AG04450 (cell line): ENCODE data around the gene BNIP2. TPM values are rescaled to one million over a fixed set of nuclear protein-coding genes. Genes with fewer than 3 reads are reported as not detected.

Source experiments
- CTCF ChIA-PET: fragments of 300-600, 350-600 bp; formaldehyde crosslinking; extraction: SDS; loops from one replicate; lab custom pipeline; 2022; ENCODE audit warnings: antibody characterized with exemption, inconsistent platforms; lab: Charles Lee
- POLR2A ChIA-PET: fragments of 350-600 bp; formaldehyde crosslinking; extraction: SDS; loops from one replicate; lab custom pipeline; 2021; ENCODE audit warnings: antibody characterized with exemption, inconsistent platforms; lab: Yijun Ruan, JAX
- DNase-seq: peaks from one replicate; pipeline ENCODE4 v3.0.0-alpha.2; 2011; ENCODE audit warnings: low read depth, low spot score
- H3K27ac ChIP-seq: one replicate; pipeline ENCODE4 v1.5.1; 2012; ENCODE audit warnings: low read depth, low read length, control low read depth
- H3K27me3 ChIP-seq: one replicate; pipeline ENCODE4 v1.6.0; 2012; ENCODE audit warnings: low read length; ENCODE audit not compliant: control insufficient read depth, insufficient read depth
- H3K4me3 ChIP-seq: 2 replicates; pipeline ENCODE4 v1.5.1; 2011; ENCODE audit warnings: mild to moderate bottlenecking, low read depth, low read length, control low read depth
- H3K9me3 ChIP-seq: 2 replicates; pipeline ENCODE4 v1.5.1; 2012; ENCODE audit warnings: low read length; ENCODE audit not compliant: control insufficient read depth, insufficient read depth
- CTCF ChIP-seq: IDR thresholded peaks from 2 replicates; pipeline ENCODE4 v1.5.1; 2011; ENCODE audit warnings: low read depth, low read length, control low read depth, inconsistent platforms
- polyA plus RNA-seq: library from polyadenylated mRNA; depleted of rRNA; stranded (reverse); fragments of >200 nt; gene quantifications from 2 replicates; pipeline ENCODE4 v1.2.3, GENCODE V29; 2011

The BNIP2 gene
- polyA plus RNA-seq, 1 experiment = 65.9 TPM

- no peak overlapping the region for H3K27ac ChIP-seq
- peak; percentile 77 for TF ChIP-seq CTCF
- ChIA-PET POLR2A (no interaction called here), CTCF (interaction anchor here (0.5 to 4.7 kb wide), 63 partner anchors 9 to 831 kb away, joined by 3 to 178 read pairs (median 4); no protein-coding TSS in a partner anchor)
- no peaks in the 10 kb centered on the region; the same call in 1 of the 2 replicates for H3K9me3 ChIP-seq
- no peak overlapping the region for H3K4me3 ChIP-seq
- no peaks in the 10 kb centered on the region for H3K27me3 ChIP-seq
- DNase-seq = no peak
Observed at GRCh38 chr15:59691194-59691805, 2.2 kb upstream of the BNIP2 start.

- peak overlapping the region; percentile 94 for H3K4me3 ChIP-seq
- no peak for DNase-seq
- H3K27me3 ChIP-seq = no peaks in the 10 kb centered on the region
- CTCF ChIA-PET = interaction anchor here (2.1 to 4.7 kb wide), 5 partner anchors 46 to 637 kb away, joined by 8 to 178 read pairs (median 12); no protein-coding TSS in a partner anchor
- POLR2A ChIA-PET = interaction anchor here (0.6 to 2.3 kb wide), 4 partner anchors 29 to 788 kb away, joined by 3 to 7 read pairs (median 4); partner anchors contain the start of gene GTF2A2
- no peak for TF ChIP-seq CTCF
- H3K27ac ChIP-seq = peak overlapping the region; percentile 61
- H3K9me3 ChIP-seq = no peaks in the 10 kb centered on the region; the same call in 1 of the 2 replicates
Observed at GRCh38 chr15:59689626-59690236, 611 bp upstream of the BNIP2 start.

- peak overlapping the region; percentile 99 for H3K27ac ChIP-seq
- H3K9me3 ChIP-seq = no peaks in the 10 kb centered on the region; the same call in 1 of the 2 replicates
- DNase-seq = no peak
- CTCF ChIA-PET = no interaction called here
- no peak for TF ChIP-seq CTCF
- POLR2A ChIA-PET = interaction anchor here (2.3 kb wide), 1 partner anchor 31 kb away, joined by 7 read pairs; the partner anchor contains the start of gene GTF2A2
- H3K4me3 ChIP-seq = peak overlapping the region; percentile 94
- H3K27me3 ChIP-seq = no peaks in the 10 kb centered on the region
Observed at GRCh38 chr15:59688423-59688781, 718 bp downstream of the BNIP2 start.

- CTCF ChIA-PET = interaction anchor here (0.7 kb wide), 1 partner anchor 783 kb away, joined by 7 read pairs; no protein-coding TSS in a partner anchor
- POLR2A ChIA-PET = interaction anchor here (2.3 kb wide), 1 partner anchor 30 kb away, joined by 7 read pairs; the partner anchor contains the start of gene GTF2A2
- no peaks in the 10 kb centered on the region; the same call in 1 of the 2 replicates for H3K9me3 ChIP-seq
- peak overlapping the region; percentile 94 for H3K4me3 ChIP-seq
- H3K27me3 ChIP-seq = no peaks in the 10 kb centered on the region
- peak overlapping the region; percentile 52 for H3K27ac ChIP-seq
- TF ChIP-seq CTCF = no peak
- no peak for DNase-seq
Observed at GRCh38 chr15:59687836-59688235, 1.3 kb downstream of the BNIP2 start.
